BE2C (cell line): ENCODE data around the gene ATP8A2.

Source experiments
- DNase-seq: peaks from one replicate; pipeline ENCODE4 v3.0.0-alpha.2; 2020
- H3K27me3 ChIP-seq: fragments of 250-450 bp; sonication (Bioruptor Pico); 2 replicates; pipeline ENCODE4 v1.5.1; 2020; ENCODE audit warnings: mild to moderate bottlenecking
- H3K36me3 ChIP-seq: fragments of 250-450 bp; sonication (Bioruptor Pico); 2 replicates; pipeline ENCODE4 v1.5.1; 2020; ENCODE audit warnings: mild to moderate bottlenecking
- H3K4me1 ChIP-seq: fragments of 250-450 bp; sonication (Bioruptor Pico); 2 replicates; pipeline ENCODE4 v1.5.1; 2020
- H3K4me3 ChIP-seq: 2 replicates; pipeline ENCODE4 v1.5.1; 2011; ENCODE audit warnings: low read depth, low read length
- H3K9me3 ChIP-seq: fragments of 250-450 bp; sonication (Bioruptor Pico); 2 replicates; pipeline ENCODE4 v1.5.1; 2020
- CTCF ChIP-seq: IDR thresholded peaks from 2 replicates; pipeline ENCODE4 v1.5.1; 2012; ENCODE audit warnings: mild to moderate bottlenecking, low read depth, low read length

Gene ATP8A2

GRCh38 chr13:25887962-25888655 is 516.3 kb downstream of the ATP8A2 start:
- no peak for DNase-seq
- H3K4me1 ChIP-seq = no peaks in the 10 kb centered on the region
- peaks cover under 1% of the 10 kb centered on the region; the same call in 1 of the 2 replicates for H3K27me3 ChIP-seq
- no peak overlapping the region for H3K4me3 ChIP-seq
- no peaks in the 10 kb centered on the region for H3K36me3 ChIP-seq
- no peak for TF ChIP-seq CTCF
- no peaks in the 10 kb centered on the region for H3K9me3 ChIP-seq

GRCh38 chr13:25890671-25891212 is 519.0 kb downstream of the ATP8A2 start:
- no peak for TF ChIP-seq CTCF
- no peaks in the 10 kb centered on the region for H3K4me1 ChIP-seq
- no peak for DNase-seq
- H3K27me3 ChIP-seq = no peaks in the 10 kb centered on the region
- no peak overlapping the region for H3K4me3 ChIP-seq
- H3K36me3 ChIP-seq = no peaks in the 10 kb centered on the region
- no peaks in the 10 kb centered on the region for H3K9me3 ChIP-seq

GRCh38 chr13:25898991-25899390 is 527.2 kb downstream of the ATP8A2 start:
- no peak for DNase-seq
- TF ChIP-seq CTCF = no peak

GRCh38 chr13:25899464-25899863 is 527.7 kb downstream of the ATP8A2 start:
- H3K4me1 ChIP-seq = no peaks in the 10 kb centered on the region
- DNase-seq = no peak
- H3K4me3 ChIP-seq = no peak overlapping the region

More at GRCh38 chr13:25898991-25899390, 527.2 kb downstream of the ATP8A2 start:
- no peaks in the 10 kb centered on the region for H3K9me3 ChIP-seq
- H3K4me3 ChIP-seq = no peak overlapping the region
- H3K36me3 ChIP-seq = no peaks in the 10 kb centered on the region
- peaks cover 8% of the 10 kb centered on the region; the same call in 1 of the 2 replicates for H3K27me3 ChIP-seq
- H3K4me1 ChIP-seq = no peaks in the 10 kb centered on the region

GRCh38 chr13:25899952-25900351 is 528.2 kb downstream of the ATP8A2 start:
- H3K9me3 ChIP-seq = no peaks in the 10 kb centered on the region
- TF ChIP-seq CTCF = no peak
- H3K4me3 ChIP-seq = no peak overlapping the region
- H3K4me1 ChIP-seq = no peaks in the 10 kb centered on the region
- H3K27me3 ChIP-seq = peaks cover 15% of the 10 kb centered on the region; the same call in 1 of the 2 replicates
- no peak for DNase-seq
- no peaks in the 10 kb centered on the region for H3K36me3 ChIP-seq

More at GRCh38 chr13:25899464-25899863, 527.7 kb downstream of the ATP8A2 start:
- H3K36me3 ChIP-seq = no peaks in the 10 kb centered on the region
- peaks cover 13% of the 10 kb centered on the region; the same call in 1 of the 2 replicates for H3K27me3 ChIP-seq
- H3K9me3 ChIP-seq = no peaks in the 10 kb centered on the region
- no peak for TF ChIP-seq CTCF
